GM12878 (cell line): ENCODE results near the gene EXOC3L4.

Experiments
- POLR2A ChIP-seq: IDR thresholded peaks from 2 replicates; pipeline ENCODE4 v1.6.1; 2011; ENCODE audit warnings: low read depth, mild to moderate bottlenecking, low read length
- TCF7 ChIP-seq: IDR thresholded peaks from 2 replicates; pipeline ENCODE4 v1.6.1; 2014; ENCODE audit warnings: antibody characterized with exemption, borderline replicate concordance
- ZNF274 ChIP-seq: IDR thresholded peaks from one replicate; pipeline ENCODE4 v1.8.0; 2011; ENCODE audit not compliant: insufficient read length, insufficient read depth

DNA sequence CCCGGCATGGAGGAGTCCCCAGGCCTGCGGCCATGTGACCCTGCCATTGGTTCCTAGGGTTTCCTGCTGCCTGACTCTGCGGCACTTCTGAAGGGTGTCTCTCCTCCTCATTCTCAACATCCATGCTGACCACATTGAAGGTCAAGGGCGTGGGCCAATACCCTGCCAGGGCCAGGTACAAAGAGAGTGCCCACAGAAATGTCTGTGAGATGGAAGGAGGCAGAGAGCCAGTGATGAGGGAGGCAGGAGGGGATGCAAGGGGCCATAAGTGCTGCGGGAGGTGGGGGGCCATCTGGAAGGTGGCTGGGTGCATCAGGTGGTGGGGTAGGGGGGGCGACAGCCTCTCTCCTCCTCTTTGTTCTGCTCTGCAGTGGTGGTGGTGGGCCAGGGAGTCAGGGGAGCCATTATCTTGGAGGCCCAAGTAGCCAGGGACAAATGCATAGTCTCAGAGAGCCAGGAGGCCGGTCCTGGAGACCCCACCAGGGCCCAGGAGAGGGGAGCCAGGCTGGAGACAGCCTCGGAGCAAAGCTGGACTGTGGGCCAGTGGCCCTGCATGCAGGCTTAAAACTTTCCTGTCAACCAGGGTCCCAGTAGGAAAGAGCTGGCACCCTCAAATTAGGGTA is 24.2 kb upstream of the EXOC3L4 start:
- no peak for TF ChIP-seq POLR2A
- no peak for TF ChIP-seq ZNF274
- TF ChIP-seq TCF7, result no peak
